Activated CD4-positive, CD25-positive, alpha-beta regulatory T cell treated with anti-CD3 and anti-CD28 coated beads, Interleukin-2, amount 50 U/mL, for 16 hours (primary cell): ENCODE data around the gene CDX1.

Experiments
- DNase-seq: peaks from one replicate; pipeline ENCODE4 v3.0.0-alpha.2; 2020; ENCODE audit warnings: low read depth, low spot score

CDX1 gene

DNA sequence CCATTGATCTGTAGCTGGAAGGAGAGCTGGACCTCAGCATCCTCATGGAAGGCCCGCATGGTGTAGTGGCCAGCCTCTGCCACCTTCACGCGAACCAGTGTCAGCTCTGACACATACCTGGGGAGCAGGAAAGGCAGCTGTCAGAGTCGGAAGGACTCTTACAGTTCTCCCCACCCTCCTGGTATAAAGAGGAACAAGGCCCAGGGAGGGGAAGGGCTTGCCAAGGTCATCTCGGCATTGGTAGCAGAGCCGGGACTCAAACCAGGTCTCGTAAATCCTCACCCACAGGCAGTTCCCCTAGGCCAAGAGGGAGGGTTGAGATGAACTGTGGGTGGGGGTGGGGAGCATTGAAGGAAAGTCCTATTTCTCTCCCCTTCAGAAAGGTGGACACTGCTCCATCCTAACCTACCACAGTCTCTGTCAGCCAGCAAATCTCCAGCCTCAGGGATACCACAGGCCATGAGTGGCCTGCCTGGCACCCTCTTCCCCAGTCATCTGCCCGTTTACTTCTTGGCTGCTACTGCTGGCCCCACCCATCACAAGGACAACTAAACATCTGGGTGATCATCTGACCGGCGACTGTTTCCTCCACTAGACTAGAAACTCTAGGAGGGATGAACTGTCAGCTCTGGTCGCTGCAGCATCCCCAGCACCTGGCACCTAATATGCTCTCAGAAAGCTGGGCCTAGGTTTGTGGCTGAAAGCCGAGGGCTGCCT lies 34.4 kb upstream of the CDX1 start:
- no peak for DNase-seq

- DNase-seq: no peak
These were observed 33.8 kb upstream of the CDX1 start for GRCh38 chr5:150132740-150133139.

DNA sequence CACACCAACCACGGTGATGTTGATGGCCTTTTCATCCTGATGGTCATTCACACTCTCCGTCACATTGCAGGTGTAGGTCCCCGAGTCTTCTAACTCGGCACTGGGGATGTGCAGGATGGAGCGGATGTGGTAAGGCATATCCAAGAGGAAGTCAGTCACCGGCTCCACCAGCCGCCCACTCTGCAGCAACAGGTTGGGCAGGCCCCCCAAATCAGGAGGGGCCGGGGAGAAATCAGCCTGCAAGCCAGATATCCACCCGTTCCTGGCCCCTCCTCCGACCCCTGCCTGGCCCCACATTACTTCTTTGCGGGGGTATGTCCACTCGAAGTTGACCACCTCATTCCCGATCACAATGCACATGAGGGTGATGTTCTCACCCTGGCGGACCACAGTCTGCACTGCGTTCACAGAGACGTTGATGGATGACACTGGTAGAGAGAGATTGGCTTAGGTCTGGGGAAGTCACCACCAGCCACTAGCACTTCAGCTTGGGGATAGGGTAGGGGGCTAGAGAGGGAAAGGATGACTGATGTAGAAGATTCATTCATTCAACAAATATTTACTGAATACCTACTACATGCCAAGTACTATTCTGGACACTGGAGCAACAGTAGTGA lies 32.9 kb upstream of the CDX1 start:
- DNase-seq: no peak

DNA sequence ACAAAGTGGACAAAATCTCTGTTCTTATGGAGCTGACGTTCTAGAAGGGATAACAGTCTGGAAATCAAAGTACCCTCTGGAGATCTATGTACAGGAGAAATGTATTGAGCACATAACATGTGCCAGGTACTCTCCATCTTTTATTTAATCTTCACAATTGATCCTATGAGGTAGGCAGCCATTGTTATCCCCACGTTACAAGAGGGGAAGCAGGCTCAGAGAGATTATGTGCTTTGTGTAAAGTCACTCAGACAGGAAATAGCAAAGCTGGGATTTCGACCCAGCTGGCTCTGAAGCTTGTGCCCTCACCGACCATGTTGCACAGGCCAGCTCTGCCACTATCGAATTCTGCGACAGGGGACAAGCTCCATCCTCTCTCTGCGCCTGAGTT lies 32.4 kb upstream of the CDX1 start:
- no peak for DNase-seq

DNA sequence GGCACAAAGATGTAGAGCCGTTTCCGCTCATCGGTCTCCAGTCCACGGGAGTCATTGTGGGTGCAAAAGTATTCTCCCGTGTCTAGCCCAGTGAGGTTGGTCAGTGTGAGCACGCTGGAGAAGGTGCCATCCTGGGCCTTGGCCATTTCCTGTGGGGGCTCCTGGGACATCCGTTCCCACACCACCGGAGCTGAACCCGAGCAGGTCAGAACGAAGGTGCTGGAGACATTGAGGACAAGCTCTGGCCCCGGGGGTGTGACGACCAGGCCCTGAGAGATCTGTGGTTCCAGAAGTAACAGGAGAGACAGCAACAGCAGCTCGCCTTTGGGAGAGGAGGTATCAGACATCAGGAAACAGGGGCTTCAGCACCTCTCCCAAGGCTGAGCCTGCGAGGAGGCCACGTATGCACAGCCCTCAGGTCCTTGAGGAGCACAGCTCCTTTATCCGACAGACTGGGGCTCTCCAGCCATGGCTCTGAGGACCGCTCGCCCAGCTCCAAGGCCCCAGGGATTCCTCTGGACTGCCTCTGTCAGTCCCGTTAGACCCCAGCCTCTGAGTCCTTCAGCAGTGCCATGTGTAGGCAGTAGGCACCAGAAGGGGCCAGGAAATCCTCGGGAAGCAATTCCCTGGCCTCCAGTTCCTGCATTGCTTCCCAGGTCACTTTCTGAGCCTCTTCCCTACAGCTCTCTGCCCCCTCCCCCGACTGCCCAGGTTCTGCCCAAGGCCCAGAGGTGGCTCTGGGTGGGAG lies 30.8 kb upstream of the CDX1 start:
- DNase-seq: no peak

DNA sequence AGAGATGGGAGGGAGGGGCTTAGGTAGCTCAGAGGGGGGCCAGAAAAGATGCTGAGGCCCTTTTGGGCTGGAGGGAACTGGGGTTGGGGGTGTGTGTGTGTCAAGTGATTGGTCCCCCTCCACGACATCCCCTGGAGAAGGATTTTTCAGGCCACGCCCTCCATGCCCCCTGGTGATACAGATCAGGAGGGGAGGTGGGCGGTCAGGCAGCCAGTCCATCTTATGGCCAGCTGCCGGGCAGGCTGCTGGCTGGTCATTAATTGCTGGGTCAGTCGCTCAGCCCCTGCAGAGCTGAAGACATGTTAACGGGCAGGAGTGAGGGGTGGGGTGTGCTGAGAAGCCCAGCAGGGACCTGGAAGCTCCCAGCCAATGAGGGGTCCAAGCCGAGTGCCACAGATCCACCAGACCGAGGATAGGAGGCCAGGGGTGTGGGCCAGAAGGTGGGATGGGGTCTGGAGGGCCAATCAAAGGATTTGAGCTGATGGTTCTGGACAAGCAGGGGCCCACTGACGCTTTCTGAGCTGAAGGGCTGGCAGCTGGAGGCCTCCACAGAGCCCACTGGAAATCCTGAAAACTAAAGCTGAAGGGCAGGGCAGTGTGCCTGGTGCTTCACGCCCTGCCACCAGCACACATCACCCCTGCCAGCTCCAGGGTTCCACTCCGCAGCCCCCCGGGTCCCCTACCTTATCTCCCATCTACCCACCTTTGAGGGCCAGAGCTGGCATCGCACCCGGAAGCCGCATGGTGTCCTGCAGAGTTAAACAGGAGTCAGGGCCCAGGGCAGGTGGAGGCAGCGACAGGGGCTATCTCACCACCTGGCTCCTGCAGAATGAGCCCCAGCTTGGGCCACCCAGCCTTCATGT lies 30.0 kb upstream of the CDX1 start:
- DNase-seq: no peak

GRCh38 chr5:150137168-150137957 lies 29.2 kb upstream of the CDX1 start:
- no peak for DNase-seq

DNA sequence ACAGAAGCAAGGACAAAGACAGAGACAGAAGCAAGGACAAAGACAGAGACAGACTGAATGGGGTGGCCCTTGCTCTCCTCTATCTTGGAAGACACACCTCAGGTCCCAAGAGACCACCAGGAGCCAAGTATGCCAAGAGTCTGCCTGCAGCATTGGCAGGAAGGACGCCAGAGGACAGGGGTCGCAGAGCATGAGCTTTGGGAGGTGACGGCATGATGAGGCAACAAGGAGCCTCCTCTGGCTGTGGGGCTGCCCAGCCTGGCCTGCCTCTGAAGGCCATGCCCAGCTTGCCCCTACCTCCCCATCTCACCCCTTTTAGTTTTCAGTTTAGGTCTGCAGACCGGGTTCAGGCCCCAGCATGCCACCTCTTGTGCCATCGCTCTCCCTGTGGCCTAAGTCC lies 28.6 kb upstream of the CDX1 start:
- no peak for DNase-seq

DNA sequence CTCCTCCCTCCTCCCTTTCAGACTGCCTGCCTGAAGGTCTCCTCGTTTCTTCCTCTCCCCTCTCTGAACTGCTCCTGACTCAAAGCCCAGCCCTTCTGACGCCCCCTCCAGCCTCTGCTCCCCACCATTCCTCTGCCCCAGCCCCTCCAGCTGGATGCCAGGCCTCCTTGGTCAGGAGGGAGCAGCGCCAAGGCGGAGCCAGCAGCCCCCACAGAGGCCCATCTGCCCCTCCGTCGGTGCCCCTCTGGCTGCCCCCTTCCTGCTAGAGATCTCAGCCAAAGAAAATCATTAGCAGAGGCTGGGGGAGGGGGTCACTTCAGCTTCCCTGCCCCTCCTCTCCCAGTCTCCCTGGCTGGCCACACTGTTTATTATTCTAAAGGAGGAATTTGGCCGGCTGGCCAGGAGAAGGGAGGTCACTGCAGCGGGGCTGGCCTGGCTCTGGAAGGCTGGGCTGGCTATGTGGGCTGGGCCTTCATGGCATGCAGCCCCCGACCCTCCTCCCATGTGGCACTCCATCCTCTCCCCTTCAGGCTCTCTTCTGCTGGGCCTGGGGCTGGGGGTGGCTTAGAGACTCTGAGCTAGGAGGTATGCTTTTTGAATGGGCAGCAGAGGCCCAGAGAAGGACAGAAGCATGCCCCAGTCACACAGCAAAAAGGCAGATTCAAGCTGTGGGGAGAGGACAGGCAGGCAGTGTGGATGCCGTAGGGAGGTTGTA lies 27.9 kb upstream of the CDX1 start:
- DNase-seq: no peak

DNA sequence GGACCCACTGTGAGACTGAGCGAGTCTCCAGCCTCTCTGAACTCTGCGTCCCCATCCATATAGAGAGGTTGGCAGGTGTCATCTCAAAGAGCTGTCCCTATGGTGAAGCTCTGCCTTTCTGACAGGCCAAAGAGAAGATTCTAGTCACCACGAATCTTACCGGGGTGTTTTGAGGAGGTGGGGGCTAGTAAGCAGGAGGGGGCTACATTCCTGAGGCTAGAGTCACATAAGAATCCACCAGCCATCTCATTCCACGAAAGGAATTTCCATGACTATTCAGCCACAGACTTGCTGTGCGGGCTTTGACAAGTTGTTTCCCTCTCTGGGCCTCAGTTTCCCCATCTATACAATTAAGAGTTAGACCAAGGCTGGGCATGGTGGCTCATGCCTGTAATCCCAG lies 27.2 kb upstream of the CDX1 start:
- DNase-seq: no peak

- DNase-seq: no peak
These were observed 25.7 kb upstream of the CDX1 start for GRCh38 chr5:150140830-150141229.

DNA sequence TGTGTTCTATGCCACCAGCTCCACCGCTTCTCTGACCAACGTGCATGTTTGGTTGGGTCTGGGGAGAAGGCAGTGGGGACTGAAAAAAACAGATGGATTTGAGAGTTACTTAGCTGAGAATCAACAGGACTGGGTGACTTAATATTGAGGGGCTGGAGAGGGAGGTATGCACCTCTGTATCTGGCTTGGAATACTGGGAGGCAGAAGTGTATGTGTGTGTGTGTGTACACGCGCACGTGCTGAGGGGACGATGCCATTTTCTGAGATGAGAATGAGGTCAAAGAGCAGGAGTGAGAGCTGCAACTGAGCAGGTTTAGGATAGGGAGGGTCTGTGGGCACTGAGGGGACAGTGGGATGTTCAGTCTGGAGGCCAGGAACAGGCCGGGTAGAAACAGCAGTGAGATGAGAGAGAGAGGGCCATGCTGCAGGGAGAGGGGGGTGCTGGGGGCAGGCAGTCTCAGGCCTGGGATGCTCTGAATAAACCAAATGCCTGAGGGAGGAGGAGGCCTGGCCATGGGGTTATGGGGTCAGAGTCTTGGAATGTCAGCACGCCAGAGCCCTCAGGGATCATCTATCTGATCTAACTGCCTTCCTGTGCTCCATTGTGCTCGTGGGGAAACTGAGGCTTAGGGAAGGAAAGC lies 24.9 kb upstream of the CDX1 start:
- DNase-seq: no peak

DNA sequence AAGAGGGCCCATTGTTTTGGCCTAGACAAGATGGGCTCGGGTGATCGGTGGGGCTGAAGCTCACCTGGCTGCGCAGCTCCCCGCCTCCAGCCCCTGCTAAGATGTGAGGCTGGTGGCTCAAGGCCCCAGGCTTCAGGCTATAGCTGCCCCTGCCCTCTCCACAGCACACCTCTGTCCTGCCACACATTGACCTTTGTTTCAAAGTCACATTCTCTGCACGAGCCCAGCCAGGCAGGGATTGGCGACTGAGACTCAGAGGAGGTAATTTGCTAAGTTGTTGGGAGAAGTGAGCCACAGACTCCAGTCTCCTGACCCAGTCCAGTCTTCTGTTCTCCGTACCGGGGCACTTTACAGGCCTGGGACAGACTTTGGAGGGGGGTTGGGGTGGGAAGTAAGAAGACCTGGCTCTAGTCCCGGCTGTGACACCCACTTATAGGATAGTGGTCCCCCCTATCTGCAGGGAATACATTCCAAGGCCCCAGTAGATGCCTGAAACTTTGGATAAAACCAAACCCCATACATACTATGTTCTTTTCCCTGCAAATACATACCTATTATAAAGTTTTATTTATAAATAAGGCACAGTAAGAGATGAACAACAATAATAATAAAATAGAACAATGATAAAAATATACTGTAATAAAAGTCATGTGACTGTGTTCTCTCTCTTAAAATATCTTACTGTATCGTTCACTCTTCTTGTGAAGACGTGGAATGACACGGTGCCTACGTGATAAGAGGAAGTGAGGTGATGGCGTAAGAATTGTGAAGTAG lies 24.2 kb upstream of the CDX1 start:
- no peak for DNase-seq

DNA sequence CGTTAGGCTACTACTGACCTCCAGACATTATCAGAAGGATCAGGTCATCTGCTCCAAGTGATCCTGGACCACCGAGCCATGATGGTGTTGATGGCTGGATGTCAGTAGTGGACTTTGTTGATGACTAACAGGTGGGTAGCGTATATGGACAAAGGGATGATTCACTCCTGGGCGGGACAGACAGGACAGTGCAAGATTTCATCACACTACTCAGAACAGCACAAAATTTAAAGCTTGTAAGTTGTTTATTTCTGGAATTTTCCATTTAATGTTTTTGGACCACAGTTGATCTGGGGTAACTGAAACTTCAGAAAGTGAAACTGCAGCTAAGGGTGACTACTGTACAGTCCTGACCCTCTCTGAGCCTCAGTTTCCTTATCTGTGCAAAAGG lies 23.6 kb upstream of the CDX1 start:
- no peak for DNase-seq

- DNase-seq: no peak
These were observed 23.0 kb upstream of the CDX1 start for GRCh38 chr5:150143350-150144245.

DNA sequence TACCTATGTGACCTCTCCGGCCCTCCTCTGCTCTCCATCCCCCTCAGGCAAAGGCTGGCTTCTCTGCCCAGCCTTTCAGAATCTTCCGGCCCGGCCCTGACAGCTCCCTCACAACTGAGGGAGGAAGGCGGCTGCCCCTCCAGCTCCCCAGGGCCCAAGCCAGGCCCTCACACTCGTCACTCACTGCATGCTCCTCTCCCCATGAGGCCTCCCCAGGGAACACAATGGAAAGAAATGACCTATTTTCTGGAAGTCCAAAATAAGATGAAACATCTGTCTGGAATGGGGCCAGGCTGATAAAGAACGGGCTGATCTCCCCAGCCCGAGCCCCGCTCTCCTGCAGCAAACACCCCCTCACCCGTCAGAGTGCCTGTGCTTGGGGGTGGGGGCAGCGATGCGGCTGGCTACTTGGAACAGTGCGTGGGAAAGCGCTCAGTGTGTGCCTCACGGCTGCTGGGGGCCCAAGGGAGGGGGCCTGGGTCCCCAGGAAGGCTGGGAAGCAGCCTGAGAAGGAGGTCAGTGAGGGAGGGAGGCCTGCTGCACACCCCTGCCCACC lies 22.3 kb upstream of the CDX1 start:
- no peak for DNase-seq

GRCh38 chr5:150144879-150145278 lies 21.7 kb upstream of the CDX1 start:
- no peak for DNase-seq

DNA sequence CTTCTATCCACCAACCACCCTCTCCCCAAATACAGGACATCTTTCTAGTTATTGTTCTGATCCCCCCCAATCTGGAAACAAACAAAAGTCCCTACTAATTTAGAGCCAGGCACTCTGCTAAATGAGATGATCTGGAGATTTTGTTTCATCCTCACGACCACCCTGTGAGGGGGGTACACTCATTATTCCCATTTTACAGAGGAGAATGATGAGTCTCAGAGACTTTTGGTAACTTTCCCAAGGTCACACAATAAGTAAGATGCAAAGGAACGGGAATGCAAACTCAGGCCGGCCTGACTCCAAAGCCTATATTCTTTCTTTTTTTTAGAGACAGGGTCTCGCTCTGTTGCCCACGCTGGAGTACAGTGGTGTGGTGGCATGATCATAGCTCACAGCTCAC lies 20.3 kb upstream of the CDX1 start:
- no peak for DNase-seq
